ENCODE results near the gene SP1. TPM values are rescaled to one million over a fixed set of nuclear protein-coding genes. Genes with fewer than 3 reads are reported as not detected.
A peak's percentile ranks its signal among the peaks of the same experiment; 100 is the strongest.

Gene SP1
- total and polyA plus RNA-seq, 9 of the 15 experiments (the other 6 are each of a cell fraction or from before 2014, with no cell fraction given), result 8.0 to 65.5 (median 41.6) TPM

DNA sequence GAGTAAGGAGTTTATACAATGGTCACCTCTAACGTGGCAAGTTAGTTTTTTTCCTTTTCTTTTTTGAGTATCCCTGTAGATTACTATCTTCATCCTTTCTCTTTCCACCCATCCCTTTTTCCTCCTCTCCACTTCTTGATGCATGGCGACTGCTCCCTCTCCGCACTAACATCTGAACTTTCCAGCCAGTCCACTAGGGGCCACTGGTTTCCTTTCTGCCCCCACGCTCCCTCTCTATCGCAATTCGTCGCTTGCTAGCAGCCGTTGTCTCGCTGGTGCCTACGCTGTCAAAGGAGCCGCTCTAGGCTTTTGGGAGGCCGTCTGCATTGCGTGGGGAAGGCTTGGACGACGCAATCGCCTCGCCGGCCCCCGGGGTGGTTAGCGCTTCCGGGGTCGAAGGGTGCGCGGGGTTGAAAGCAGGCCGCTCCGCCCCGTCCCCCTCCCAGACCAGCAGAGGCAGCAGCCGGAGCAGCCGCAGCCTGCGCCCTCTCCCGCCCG is 71.7 kb downstream of the SP1 start, which contains the start of gene PCBP2 (continued):
- TF ChIP-seq, protein P1, sequence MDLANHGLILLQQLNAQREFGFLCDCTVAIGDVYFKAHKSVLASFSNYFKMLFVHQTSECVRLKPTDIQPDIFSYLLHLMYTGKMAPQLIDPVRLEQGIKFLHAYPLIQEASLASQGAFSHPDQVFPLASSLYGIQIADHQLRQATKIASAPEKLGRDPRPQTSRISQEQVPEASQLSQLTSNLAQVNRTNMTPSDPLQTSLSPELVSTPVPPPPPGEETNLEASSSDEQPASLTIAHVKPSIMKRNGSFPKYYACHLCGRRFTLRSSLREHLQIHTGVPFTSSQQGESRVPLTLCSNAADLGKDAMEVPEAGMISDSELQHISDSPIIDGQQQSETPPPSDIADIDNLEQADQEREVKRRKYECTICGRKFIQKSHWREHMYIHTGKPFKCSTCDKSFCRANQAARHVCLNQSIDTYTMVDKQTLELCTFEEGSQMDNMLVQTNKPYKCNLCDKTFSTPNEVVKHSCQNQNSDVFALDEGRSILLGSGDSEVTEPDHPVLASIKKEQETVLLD (IDR thresholded peaks at IDR 0.05), result peak; percentile 60
- TF ChIP-seq PHF8 (IDR thresholded peaks at IDR 0.05; ENCODE audit: borderline replicate concordance, low read length), result no peak
- no peak; the same call in 1 of the 2 replicates for TF ChIP-seq HNRNPL (IDR thresholded peaks at IDR 0.05; ENCODE audit: low read depth, low read length)
- no peak for TF ChIP-seq ZFP36 (IDR thresholded peaks at IDR 0.05; ENCODE audit: low read depth, low read length, partially characterized antibody)
- TF ChIP-seq ZNF253 (CRISPR knock-in tag; conservative IDR thresholded peaks at IDR 0.05), result no peak
- TF ChIP-seq HEY1 (CRISPR knock-in tag; IDR thresholded peaks at IDR 0.05; ENCODE audit: borderline replicate concordance), result no peak
- no peak for TF ChIP-seq ZNF263 (CRISPR knock-in tag; IDR thresholded peaks at IDR 0.05; ENCODE audit: borderline replicate concordance)
- peak; percentile 78 for TF ChIP-seq FOXK2 (conservative IDR thresholded peaks at IDR 0.05 in 1 of 2, IDR thresholded peaks at IDR 0.05 in 1 of 2; ENCODE audit: low read depth in 2 of 2)
- peak; percentile 65 for TF ChIP-seq TAF9B (IDR thresholded peaks at IDR 0.05; ENCODE audit: partially characterized antibody)
- TF ChIP-seq SUPT5H (IDR thresholded peaks at IDR 0.05), result no peak; the same call in none of the 2 replicates
- peak; percentile 55; the same call in 1 of the 2 replicates for TF ChIP-seq DIDO1 (tag; IDR thresholded peaks at IDR 0.05; ENCODE audit: low read depth)
- TF ChIP-seq ZNF212 (CRISPR knock-in tag; IDR thresholded peaks at IDR 0.05), result no peak
- TF ChIP-seq, protein P2, sequence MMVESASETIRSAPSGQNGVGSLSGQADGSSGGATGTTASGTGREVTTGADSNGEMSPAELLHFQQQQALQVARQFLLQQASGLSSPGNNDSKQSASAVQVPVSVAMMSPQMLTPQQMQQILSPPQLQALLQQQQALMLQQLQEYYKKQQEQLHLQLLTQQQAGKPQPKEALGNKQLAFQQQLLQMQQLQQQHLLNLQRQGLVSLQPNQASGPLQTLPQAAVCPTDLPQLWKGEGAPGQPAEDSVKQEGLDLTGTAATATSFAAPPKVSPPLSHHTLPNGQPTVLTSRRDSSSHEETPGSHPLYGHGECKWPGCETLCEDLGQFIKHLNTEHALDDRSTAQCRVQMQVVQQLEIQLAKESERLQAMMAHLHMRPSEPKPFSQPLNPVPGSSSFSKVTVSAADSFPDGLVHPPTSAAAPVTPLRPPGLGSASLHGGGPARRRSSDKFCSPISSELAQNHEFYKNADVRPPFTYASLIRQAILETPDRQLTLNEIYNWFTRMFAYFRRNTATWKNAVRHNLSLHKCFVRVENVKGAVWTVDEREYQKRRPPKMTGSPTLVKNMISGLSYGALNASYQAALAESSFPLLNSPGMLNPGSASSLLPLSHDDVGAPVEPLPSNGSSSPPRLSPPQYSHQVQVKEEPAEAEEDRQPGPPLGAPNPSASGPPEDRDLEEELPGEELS (CRISPR knock-in tag; IDR thresholded peaks at IDR 0.05; ENCODE audit: borderline replicate concordance), result no peak
- TF ChIP-seq, protein P3, sequence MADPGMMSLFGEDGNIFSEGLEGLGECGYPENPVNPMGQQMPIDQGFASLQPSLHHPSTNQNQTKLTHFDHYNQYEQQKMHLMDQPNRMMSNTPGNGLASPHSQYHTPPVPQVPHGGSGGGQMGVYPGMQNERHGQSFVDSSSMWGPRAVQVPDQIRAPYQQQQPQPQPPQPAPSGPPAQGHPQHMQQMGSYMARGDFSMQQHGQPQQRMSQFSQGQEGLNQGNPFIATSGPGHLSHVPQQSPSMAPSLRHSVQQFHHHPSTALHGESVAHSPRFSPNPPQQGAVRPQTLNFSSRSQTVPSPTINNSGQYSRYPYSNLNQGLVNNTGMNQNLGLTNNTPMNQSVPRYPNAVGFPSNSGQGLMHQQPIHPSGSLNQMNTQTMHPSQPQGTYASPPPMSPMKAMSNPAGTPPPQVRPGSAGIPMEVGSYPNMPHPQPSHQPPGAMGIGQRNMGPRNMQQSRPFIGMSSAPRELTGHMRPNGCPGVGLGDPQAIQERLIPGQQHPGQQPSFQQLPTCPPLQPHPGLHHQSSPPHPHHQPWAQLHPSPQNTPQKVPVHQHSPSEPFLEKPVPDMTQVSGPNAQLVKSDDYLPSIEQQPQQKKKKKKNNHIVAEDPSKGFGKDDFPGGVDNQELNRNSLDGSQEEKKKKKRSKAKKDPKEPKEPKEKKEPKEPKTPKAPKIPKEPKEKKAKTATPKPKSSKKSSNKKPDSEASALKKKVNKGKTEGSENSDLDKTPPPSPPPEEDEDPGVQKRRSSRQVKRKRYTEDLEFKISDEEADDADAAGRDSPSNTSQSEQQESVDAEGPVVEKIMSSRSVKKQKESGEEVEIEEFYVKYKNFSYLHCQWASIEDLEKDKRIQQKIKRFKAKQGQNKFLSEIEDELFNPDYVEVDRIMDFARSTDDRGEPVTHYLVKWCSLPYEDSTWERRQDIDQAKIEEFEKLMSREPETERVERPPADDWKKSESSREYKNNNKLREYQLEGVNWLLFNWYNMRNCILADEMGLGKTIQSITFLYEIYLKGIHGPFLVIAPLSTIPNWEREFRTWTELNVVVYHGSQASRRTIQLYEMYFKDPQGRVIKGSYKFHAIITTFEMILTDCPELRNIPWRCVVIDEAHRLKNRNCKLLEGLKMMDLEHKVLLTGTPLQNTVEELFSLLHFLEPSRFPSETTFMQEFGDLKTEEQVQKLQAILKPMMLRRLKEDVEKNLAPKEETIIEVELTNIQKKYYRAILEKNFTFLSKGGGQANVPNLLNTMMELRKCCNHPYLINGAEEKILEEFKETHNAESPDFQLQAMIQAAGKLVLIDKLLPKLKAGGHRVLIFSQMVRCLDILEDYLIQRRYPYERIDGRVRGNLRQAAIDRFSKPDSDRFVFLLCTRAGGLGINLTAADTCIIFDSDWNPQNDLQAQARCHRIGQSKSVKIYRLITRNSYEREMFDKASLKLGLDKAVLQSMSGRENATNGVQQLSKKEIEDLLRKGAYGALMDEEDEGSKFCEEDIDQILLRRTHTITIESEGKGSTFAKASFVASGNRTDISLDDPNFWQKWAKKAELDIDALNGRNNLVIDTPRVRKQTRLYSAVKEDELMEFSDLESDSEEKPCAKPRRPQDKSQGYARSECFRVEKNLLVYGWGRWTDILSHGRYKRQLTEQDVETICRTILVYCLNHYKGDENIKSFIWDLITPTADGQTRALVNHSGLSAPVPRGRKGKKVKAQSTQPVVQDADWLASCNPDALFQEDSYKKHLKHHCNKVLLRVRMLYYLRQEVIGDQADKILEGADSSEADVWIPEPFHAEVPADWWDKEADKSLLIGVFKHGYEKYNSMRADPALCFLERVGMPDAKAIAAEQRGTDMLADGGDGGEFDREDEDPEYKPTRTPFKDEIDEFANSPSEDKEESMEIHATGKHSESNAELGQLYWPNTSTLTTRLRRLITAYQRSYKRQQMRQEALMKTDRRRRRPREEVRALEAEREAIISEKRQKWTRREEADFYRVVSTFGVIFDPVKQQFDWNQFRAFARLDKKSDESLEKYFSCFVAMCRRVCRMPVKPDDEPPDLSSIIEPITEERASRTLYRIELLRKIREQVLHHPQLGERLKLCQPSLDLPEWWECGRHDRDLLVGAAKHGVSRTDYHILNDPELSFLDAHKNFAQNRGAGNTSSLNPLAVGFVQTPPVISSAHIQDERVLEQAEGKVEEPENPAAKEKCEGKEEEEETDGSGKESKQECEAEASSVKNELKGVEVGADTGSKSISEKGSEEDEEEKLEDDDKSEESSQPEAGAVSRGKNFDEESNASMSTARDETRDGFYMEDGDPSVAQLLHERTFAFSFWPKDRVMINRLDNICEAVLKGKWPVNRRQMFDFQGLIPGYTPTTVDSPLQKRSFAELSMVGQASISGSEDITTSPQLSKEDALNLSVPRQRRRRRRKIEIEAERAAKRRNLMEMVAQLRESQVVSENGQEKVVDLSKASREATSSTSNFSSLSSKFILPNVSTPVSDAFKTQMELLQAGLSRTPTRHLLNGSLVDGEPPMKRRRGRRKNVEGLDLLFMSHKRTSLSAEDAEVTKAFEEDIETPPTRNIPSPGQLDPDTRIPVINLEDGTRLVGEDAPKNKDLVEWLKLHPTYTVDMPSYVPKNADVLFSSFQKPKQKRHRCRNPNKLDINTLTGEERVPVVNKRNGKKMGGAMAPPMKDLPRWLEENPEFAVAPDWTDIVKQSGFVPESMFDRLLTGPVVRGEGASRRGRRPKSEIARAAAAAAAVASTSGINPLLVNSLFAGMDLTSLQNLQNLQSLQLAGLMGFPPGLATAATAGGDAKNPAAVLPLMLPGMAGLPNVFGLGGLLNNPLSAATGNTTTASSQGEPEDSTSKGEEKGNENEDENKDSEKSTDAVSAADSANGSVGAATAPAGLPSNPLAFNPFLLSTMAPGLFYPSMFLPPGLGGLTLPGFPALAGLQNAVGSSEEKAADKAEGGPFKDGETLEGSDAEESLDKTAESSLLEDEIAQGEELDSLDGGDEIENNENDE (IDR thresholded peaks at IDR 0.05; ENCODE audit: low read depth, low read length), result no peak
